ENCODE results near the gene SELENOV.

SELENOV gene

GRCh38 chr19:39550197-39550596 is 35.3 kb downstream of the SELENOV start:
- no peak overlapping the region for H2AFZ ChIP-seq (ENCODE audit: low read length)
- no peak overlapping the region for H3K9ac ChIP-seq (ENCODE audit: low read depth, low read length, poor library complexity, severe bottlenecking)

GRCh38 chr19:39553082-39553652 is 38.2 kb downstream of the SELENOV start:
- H3K9ac ChIP-seq (ENCODE audit: low read depth, low read length, poor library complexity, severe bottlenecking), result no peak overlapping the region
- TF ChIP-seq EZH2phosphoT487 (IDR thresholded peaks at IDR 0.05; ENCODE audit: borderline replicate concordance), result no peak
- no peak for TF ChIP-seq CTCF (conservative IDR thresholded peaks at IDR 0.05; ENCODE audit: low read length)
- H3F3A ChIP-seq (ENCODE audit: low read depth), result no peaks in the 10 kb centered on the region
- H4K20me1 ChIP-seq (ENCODE audit: insufficient read depth, low read length, poor library complexity, severe bottlenecking), result no peaks in the 10 kb centered on the region
- H3K9me2 ChIP-seq (replicated peaks; ENCODE audit: low read depth, low read length), result no peaks in the 10 kb centered on the region
- H3K4me2 ChIP-seq (ENCODE audit: low read depth, low read length, poor library complexity, severe bottlenecking), result no peak overlapping the region
- H3K4me3 ChIP-seq (ENCODE audit: low read length, poor library complexity, severe bottlenecking), result no peak overlapping the region
- peaks cover 7% of the 10 kb centered on the region for H3K4me1 ChIP-seq (ENCODE audit: insufficient read depth, low read length, poor library complexity, severe bottlenecking)
- no peaks in the 10 kb centered on the region for H3K79me2 ChIP-seq (ENCODE audit: insufficient read depth, low read length)
- no peaks in the 10 kb centered on the region for H3K36me3 ChIP-seq (ENCODE audit: insufficient read depth, low read length)
- no peaks in the 10 kb centered on the region for H3K27me3 ChIP-seq (ENCODE audit: insufficient read depth, low read length, poor library complexity, severe bottlenecking)
- no peaks in the 10 kb centered on the region for H3K9me3 ChIP-seq (ENCODE audit: insufficient read depth, low read depth, low read length)
- H2AFZ ChIP-seq (ENCODE audit: low read length), result no peak overlapping the region

More at GRCh38 chr19:39550197-39550596, 35.3 kb downstream of the SELENOV start:
- no peaks in the 10 kb centered on the region for H3K4me1 ChIP-seq (ENCODE audit: insufficient read depth, low read length, poor library complexity, severe bottlenecking)
- H3K79me2 ChIP-seq (ENCODE audit: insufficient read depth, low read length), result no peaks in the 10 kb centered on the region
- no peak overlapping the region for H3K4me2 ChIP-seq (ENCODE audit: low read depth, low read length, poor library complexity, severe bottlenecking)
- TF ChIP-seq EZH2phosphoT487 (IDR thresholded peaks at IDR 0.05; ENCODE audit: borderline replicate concordance) (no peak), CTCF (conservative IDR thresholded peaks at IDR 0.05; ENCODE audit: low read length) (no peak)
- H3K9me3 ChIP-seq (ENCODE audit: insufficient read depth, low read depth, low read length), result no peaks in the 10 kb centered on the region
- no peaks in the 10 kb centered on the region for H3K36me3 ChIP-seq (ENCODE audit: insufficient read depth, low read length)
- no peaks in the 10 kb centered on the region for H4K20me1 ChIP-seq (ENCODE audit: insufficient read depth, low read length, poor library complexity, severe bottlenecking)
- H3F3A ChIP-seq (ENCODE audit: low read depth), result no peaks in the 10 kb centered on the region
- H3K9me2 ChIP-seq (replicated peaks; ENCODE audit: low read depth, low read length), result no peaks in the 10 kb centered on the region
- H3K4me3 ChIP-seq (ENCODE audit: low read length, poor library complexity, severe bottlenecking), result no peak overlapping the region
- H3K27me3 ChIP-seq (ENCODE audit: insufficient read depth, low read length, poor library complexity, severe bottlenecking), result no peaks in the 10 kb centered on the region

DNA sequence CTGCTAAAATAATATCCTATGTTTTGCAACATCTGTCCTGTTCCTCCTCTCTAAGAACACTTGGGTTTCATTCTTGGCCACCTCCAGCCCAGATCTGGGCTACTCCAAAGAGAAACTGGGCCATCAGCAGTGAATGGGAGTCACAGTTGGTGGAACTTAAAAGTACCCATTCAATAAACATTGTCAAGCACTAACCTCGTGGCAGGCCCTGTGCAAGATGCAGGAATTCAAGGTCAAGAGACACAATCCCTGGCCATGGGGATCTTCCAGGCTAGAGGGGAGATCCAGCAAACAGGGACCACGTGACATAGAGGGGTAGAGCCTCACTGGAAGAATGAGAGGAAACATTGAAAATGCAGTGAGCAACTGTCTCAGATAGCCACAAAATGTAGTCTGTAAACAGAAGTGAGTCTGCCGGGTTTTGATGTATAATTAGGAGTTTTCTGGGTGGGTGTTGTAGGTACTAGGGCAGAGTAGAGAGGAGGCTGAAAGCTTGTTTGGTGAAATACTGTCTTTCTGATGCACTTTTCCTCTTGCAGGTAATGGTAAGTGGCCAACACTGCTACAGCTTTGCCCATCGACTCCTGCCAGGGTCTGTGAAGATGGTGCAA is 39.9 kb downstream of the SELENOV start:
- H3K27me3 ChIP-seq (ENCODE audit: insufficient read depth, low read length, poor library complexity, severe bottlenecking), result no peaks in the 10 kb centered on the region
- TF ChIP-seq EZH2phosphoT487 (IDR thresholded peaks at IDR 0.05; ENCODE audit: borderline replicate concordance), result no peak
- TF ChIP-seq CTCF (conservative IDR thresholded peaks at IDR 0.05; ENCODE audit: low read length), result no peak
- no peaks in the 10 kb centered on the region for H3K79me2 ChIP-seq (ENCODE audit: insufficient read depth, low read length)
- H3K9me2 ChIP-seq (replicated peaks; ENCODE audit: low read depth, low read length), result no peaks in the 10 kb centered on the region
- no peak overlapping the region for H3K9ac ChIP-seq (ENCODE audit: low read depth, low read length, poor library complexity, severe bottlenecking)
- H3F3A ChIP-seq (ENCODE audit: low read depth), result no peaks in the 10 kb centered on the region
- no peak overlapping the region for H2AFZ ChIP-seq (ENCODE audit: low read length)
- peaks cover 8% of the 10 kb centered on the region for H3K4me1 ChIP-seq (ENCODE audit: insufficient read depth, low read length, poor library complexity, severe bottlenecking)
- H3K4me3 ChIP-seq (ENCODE audit: low read length, poor library complexity, severe bottlenecking), result no peak overlapping the region
- H3K4me2 ChIP-seq (ENCODE audit: low read depth, low read length, poor library complexity, severe bottlenecking), result no peak overlapping the region
- no peaks in the 10 kb centered on the region for H3K36me3 ChIP-seq (ENCODE audit: insufficient read depth, low read length)
- H3K9me3 ChIP-seq (ENCODE audit: insufficient read depth, low read depth, low read length), result no peaks in the 10 kb centered on the region
- H4K20me1 ChIP-seq (ENCODE audit: insufficient read depth, low read length, poor library complexity, severe bottlenecking), result no peaks in the 10 kb centered on the region

Data from Loucy (cell line).